Right lobe of liver (tissue), 4 donors: ENCODE data around the gene ARNT2.

Experiments used
- CTCF ChIP-seq, 4 donors: fragments of 200-600 bp in 3 of 4; fragments of 450-650 bp in 1 of 4; IDR thresholded peaks; one replicate each; pipeline versions ENCODE4 v1.5.1 to v1.8.0; 2016 to 2022; ENCODE audit warnings: antibody characterized with exemption in 4 of 4, mild to moderate bottlenecking in 2 of 4
- POLR2A ChIP-seq: fragments of 450-650 bp; IDR thresholded peaks from one replicate; pipeline ENCODE4 v1.6.1; 2017; ENCODE audit warnings: antibody characterized with exemption, mild to moderate bottlenecking
- donor health status: DM: no; HTN: no; CAD: no.
- donor health status: DM: no; HTN: no; CAD: no.
- donor health status: DM: no; HTN: yes; CAD: no.

DNA sequence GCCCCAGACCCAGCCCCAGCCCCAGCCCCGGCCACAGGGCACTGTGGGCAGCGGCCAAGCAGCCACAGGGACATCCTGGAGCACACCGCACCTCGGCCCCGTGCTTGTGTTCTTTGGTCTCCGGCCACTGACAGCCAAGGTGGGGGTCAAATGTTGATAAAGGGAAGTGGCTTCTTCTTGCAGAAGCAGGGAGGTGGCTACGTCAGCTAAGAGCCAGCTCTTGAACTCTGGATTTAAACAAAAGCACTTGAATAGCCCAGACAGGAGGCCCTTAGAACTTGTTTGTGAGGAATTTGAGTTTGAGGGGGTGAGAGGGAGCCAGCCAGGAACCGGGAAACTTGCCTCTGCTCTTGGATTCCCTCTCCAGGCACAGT is 155.1 kb downstream of the ARNT2 start:
- TF ChIP-seq CTCF (IDR thresholded peaks at IDR 0.05) (no peak), POLR2A (no peak)
